ENCODE results near the gene ATXN3. TPM values are rescaled to one million over a fixed set of nuclear protein-coding genes. Genes with fewer than 3 reads are reported as not detected.
"Not testable (repeated sequence)": the region's sequence is repeated elsewhere in the genome, so short reads cannot be mapped to it uniquely, and the experiment has no call there.

The ATXN3 gene
- total RNA-seq, 1 donor from 2014 or later, result 24.2 TPM

DNA sequence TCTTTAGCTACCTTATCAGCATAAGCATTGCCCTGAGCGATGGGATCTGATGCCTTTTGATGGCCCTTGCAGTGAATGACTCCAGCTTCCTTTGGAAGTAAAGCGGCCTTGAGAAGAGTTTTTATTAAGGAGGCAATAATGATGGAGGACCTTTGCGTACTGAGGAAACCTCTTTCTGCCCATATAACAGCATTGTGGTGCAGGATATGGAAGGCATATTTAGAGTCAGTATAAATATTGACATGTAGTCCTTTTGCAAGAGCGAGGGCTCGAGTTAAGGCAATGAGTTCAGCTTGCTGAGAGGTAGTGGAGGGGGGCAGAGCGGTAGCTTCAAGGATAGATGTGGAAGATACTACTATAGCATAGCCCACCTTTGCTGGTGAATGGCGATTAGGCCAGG lies 60.5 kb downstream of the ATXN3 start:
- not testable (repeated sequence) for H3K4me3 Mint-ChIP-seq (ENCODE audit: unreplicated experiment); FAIRE-seq; H3K4me3 ChIP-seq (ENCODE audit: insufficient read depth, low read depth, low read length); H3K27ac ChIP-seq (ENCODE audit: low read depth, low read length); H3K4me1 ChIP-seq (ENCODE audit: insufficient read depth, low read length); H4K20me1 ChIP-seq (ENCODE audit: insufficient read depth, low read length); H3K9me3 ChIP-seq (ENCODE audit: insufficient read depth, low read depth, low read length); DNase-seq (ENCODE audit: low read depth); H3K36me3 ChIP-seq (ENCODE audit: insufficient read depth, low read length); H3K4me2 ChIP-seq (ENCODE audit: low read length); H3K27me3 ChIP-seq (ENCODE audit: insufficient read depth, low read length); H3K4me1 Mint-ChIP-seq (ENCODE audit: low read depth, unreplicated experiment); H3K27me3 Mint-ChIP-seq (ENCODE audit: low read depth, unreplicated experiment); H3K27ac Mint-ChIP-seq (ENCODE audit: unreplicated experiment); H3K9ac ChIP-seq (ENCODE audit: low read length); H2AFZ ChIP-seq (ENCODE audit: low read depth, low read length); H3K79me2 ChIP-seq (ENCODE audit: insufficient read depth, low read length)
- Mint-ChIP-seq H3K36me3 (ENCODE audit: low read depth, unreplicated experiment) (peaks cover 23% of the 10 kb centered on the region), H3K9me3 (ENCODE audit: unreplicated experiment) (peaks cover 13% of the 10 kb centered on the region)

DNA sequence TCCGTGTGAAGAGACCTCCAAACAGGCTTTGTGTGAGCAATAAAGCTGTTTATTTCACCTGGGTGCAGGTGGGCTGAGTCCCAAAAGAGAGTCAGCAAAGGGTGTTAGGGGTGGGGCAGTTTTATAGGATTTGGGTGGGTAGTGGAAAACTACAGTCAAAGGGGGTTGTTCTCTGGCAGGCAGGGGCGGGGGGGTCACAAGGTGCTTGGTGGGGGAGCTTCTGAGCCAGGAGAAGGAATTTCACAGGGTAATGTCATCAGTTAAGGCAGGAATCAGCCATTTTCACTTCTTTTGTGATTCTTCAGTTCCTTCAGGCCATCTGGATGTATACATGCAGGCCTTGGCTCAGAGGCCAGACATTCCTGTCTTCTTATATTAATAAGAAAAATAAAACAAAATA lies 64.6 kb downstream of the ATXN3 start:
- H3K9me3 Mint-ChIP-seq (ENCODE audit: unreplicated experiment); H3K27me3 Mint-ChIP-seq (ENCODE audit: low read depth, unreplicated experiment); H3K4me2 ChIP-seq (ENCODE audit: low read length); DNase-seq (ENCODE audit: low read depth); H3K9me3 ChIP-seq (ENCODE audit: insufficient read depth, low read depth, low read length); H3K27ac Mint-ChIP-seq (ENCODE audit: unreplicated experiment); H3K4me3 ChIP-seq (ENCODE audit: insufficient read depth, low read depth, low read length); H3K27ac ChIP-seq (ENCODE audit: low read depth, low read length); H3K9ac ChIP-seq (ENCODE audit: low read length); H2AFZ ChIP-seq (ENCODE audit: low read depth, low read length); FAIRE-seq; H3K36me3 ChIP-seq (ENCODE audit: insufficient read depth, low read length); H3K27me3 ChIP-seq (ENCODE audit: insufficient read depth, low read length); H3K36me3 Mint-ChIP-seq (ENCODE audit: low read depth, unreplicated experiment); H3K4me1 Mint-ChIP-seq (ENCODE audit: low read depth, unreplicated experiment): not testable (repeated sequence)
- H3K4me1 ChIP-seq (ENCODE audit: insufficient read depth, low read length), result peaks cover 21% of the 10 kb centered on the region
- peaks cover 15% of the 10 kb centered on the region for H4K20me1 ChIP-seq (ENCODE audit: insufficient read depth, low read length)
- H3K4me3 Mint-ChIP-seq (ENCODE audit: unreplicated experiment), result peak overlapping the region; percentile 30
- H3K79me2 ChIP-seq (ENCODE audit: insufficient read depth, low read length), result peaks cover 40% of the 10 kb centered on the region

DNA sequence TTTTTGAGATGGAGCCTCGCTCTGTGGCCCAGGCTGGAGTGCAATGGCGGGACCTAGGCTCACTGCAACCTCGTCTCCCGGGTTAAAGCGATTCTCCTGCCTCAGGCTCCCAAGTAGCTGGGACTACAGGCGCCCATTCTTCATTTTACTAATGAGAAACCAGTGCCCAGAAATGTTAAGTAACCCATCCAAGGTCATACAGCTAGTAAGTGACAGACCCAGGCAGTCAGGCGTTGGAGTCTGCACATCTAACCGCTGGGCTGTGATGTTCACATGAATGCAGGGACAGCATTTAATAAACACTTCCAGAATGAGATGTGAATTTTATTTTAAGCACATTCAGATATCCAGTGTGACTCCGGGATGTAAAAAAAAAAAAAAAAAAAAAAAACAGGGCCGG lies 65.2 kb downstream of the ATXN3 start:
- H3K4me3 ChIP-seq (ENCODE audit: insufficient read depth, low read depth, low read length), result no peak overlapping the region
- no peaks in the 10 kb centered on the region for H3K27me3 ChIP-seq (ENCODE audit: insufficient read depth, low read length)
- no peaks in the 10 kb centered on the region for H3K36me3 Mint-ChIP-seq (ENCODE audit: low read depth, unreplicated experiment)
- H3K27ac Mint-ChIP-seq (ENCODE audit: unreplicated experiment), result no peak overlapping the region
- DNase-seq (ENCODE audit: low read depth) (no peak), FAIRE-seq (no peak)
- H3K4me2 ChIP-seq (ENCODE audit: low read length), result peak overlapping the region; percentile 94
- no peaks in the 10 kb centered on the region for H3K9me3 ChIP-seq (ENCODE audit: insufficient read depth, low read depth, low read length)
- peak overlapping the region; percentile 99 for H3K4me3 Mint-ChIP-seq (ENCODE audit: unreplicated experiment)
- H3K79me2 ChIP-seq (ENCODE audit: insufficient read depth, low read length), result peaks cover 45% of the 10 kb centered on the region
- H2AFZ ChIP-seq (ENCODE audit: low read depth, low read length), result no peak overlapping the region
- no peak overlapping the region for H3K9ac ChIP-seq (ENCODE audit: low read length)
- TF ChIP-seq EZH2 (IDR thresholded peaks at IDR 0.05; ENCODE audit: insufficient read depth, low read length), result no peak
- TF ChIP-seq, protein P1, sequence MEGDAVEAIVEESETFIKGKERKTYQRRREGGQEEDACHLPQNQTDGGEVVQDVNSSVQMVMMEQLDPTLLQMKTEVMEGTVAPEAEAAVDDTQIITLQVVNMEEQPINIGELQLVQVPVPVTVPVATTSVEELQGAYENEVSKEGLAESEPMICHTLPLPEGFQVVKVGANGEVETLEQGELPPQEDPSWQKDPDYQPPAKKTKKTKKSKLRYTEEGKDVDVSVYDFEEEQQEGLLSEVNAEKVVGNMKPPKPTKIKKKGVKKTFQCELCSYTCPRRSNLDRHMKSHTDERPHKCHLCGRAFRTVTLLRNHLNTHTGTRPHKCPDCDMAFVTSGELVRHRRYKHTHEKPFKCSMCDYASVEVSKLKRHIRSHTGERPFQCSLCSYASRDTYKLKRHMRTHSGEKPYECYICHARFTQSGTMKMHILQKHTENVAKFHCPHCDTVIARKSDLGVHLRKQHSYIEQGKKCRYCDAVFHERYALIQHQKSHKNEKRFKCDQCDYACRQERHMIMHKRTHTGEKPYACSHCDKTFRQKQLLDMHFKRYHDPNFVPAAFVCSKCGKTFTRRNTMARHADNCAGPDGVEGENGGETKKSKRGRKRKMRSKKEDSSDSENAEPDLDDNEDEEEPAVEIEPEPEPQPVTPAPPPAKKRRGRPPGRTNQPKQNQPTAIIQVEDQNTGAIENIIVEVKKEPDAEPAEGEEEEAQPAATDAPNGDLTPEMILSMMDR (IDR thresholded peaks at IDR 0.05; ENCODE audit: insufficient read depth, low read depth, low read length), result no peak
- H3K36me3 ChIP-seq (ENCODE audit: insufficient read depth, low read length), result peaks cover 3% of the 10 kb centered on the region
- H3K4me1 Mint-ChIP-seq (ENCODE audit: low read depth, unreplicated experiment), result peaks cover 9% of the 10 kb centered on the region
- H3K4me1 ChIP-seq (ENCODE audit: insufficient read depth, low read length), result peaks cover 25% of the 10 kb centered on the region
- H4K20me1 ChIP-seq (ENCODE audit: insufficient read depth, low read length), result peaks cover 21% of the 10 kb centered on the region
- H3K27me3 Mint-ChIP-seq (ENCODE audit: low read depth, unreplicated experiment), result no peaks in the 10 kb centered on the region
- no peak overlapping the region for H3K27ac ChIP-seq (ENCODE audit: low read depth, low read length)
- H3K9me3 Mint-ChIP-seq (ENCODE audit: unreplicated experiment), result no peaks in the 10 kb centered on the region
